Limb (tissue), 2 donors: Measurements from ENCODE around the gene CCDC27.
"Not testable (repeated sequence)": the region's sequence is repeated elsewhere in the genome, so short reads cannot be mapped to it uniquely, and the experiment has no call there.

ENCODE experiments used
- DNase-seq, 2 donors: peaks; one replicate each; pipeline ENCODE4 v3.0.0-alpha.2; 2016; ENCODE audit errors: extremely low spot score in 2 of 2

CCDC27 gene

GRCh38 chr1:3735688-3736087 is 16.6 kb upstream of the CCDC27 start:
- no peak for DNase-seq

- DNase-seq, result no peak
Measured at GRCh38 chr1:3736131-3736561, 16.1 kb upstream of the CCDC27 start.

GRCh38 chr1:3736708-3737107 is 15.5 kb upstream of the CCDC27 start:
- no peak for DNase-seq

DNA sequence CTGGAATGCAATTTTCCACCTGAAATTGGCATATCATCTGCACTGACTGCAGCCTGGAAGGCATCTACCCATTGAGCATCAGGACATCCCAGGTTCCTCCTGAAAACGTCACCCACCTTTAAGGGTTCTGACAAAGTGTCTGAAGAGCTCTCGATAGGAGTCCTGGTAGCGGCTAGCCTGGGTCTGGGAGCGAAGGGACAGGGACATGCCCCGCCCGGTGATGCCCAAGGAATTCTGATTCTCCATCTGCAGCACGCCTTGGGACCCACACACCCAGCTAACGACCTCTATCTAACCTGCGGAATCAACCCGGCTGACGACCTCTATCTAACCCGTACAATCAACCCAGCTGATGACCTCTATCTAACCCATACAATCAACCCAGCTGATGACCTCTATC is 13.3 kb upstream of the CCDC27 start:
- no peak for DNase-seq

GRCh38 chr1:3740042-3740441 is 12.2 kb upstream of the CCDC27 start:
- no peak for DNase-seq

GRCh38 chr1:3740752-3741151 is 11.5 kb upstream of the CCDC27 start:
- no peak for DNase-seq

GRCh38 chr1:3741566-3742438 is 10.4 kb upstream of the CCDC27 start:
- DNase-seq, result no peak

DNA sequence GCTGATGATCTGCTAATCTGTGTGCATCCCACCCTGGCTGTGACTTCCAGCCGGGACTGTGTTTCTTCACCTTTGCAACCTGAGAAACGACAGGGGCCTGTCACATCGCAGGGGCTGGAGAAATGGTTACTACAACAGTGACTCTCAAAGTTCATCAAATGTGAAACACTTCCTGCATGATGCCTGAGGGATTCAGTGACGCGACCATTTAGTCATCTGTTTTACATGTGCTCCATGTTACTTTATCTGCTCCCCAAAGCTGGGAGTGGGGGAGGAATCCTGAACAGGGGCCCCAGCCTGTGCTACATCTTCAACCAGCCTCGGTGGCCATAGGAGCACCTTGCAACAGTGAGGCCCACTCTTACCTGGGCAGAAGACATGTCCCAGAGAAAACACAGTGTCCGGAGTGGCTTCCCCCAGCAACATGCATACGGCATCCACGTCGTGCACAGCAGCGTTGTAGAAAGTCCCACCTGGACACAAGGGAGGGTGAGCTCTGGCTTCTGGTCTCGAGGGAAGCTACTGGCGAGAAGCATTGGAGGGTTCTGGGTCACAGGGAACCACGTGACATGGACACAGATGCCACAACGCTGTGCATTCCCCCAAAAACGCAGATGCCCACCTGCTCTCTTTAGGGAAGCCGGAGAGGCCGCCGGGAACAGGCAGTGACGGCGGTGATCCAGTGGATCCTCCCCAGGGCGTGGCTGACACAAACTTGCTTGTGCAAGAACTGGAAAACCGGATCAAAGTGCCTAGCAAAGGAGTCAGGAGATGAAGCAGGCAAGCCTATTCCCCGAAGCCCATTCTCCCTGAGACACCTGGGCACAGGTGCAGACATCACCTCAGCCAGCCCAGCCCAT is 9.6 kb upstream of the CCDC27 start:
- no peak for DNase-seq

- DNase-seq, result no peak
Measured at GRCh38 chr1:3743421-3743820, 8.8 kb upstream of the CCDC27 start.

GRCh38 chr1:3743826-3744225 is 8.4 kb upstream of the CCDC27 start:
- no peak for DNase-seq

DNA sequence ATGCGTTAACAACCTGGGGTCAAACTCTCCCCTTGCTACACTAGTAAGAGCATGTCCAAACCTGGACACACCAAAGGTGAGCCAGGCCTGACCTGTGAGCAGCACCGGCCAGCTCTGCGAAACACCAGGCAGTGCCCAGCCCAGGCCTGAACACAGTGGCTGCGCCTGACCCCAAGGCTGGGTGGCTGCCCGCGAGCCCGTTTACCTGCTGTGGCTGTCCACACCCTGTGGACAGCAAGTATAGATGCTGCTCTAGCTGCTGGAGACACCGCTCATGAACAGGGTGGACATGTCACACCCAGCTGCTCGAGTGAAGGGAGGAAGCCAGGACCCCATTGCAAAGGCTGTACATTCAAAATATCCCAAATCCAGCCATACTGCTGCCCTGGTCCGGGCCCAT is 7.6 kb upstream of the CCDC27 start:
- DNase-seq, result no peak

DNA sequence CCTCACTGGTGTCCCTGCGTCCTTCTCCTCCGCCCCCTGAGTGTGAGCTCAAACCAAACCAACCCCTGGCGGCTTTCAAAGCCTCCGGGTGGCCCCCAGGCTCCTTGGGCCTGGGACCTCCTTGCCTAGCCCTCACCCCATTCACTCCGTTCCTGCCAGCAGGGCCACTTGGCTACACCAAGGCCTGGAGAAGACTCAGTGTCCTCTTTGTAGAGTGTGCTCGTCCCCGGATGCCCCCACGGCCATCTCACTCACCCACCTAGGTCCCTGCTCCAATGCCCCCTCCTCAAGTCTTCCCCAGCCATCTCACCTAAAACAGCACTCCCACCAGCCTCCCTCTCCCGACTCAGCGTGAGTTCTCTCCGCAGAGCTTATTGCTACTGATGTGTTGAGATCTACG is 7.2 kb upstream of the CCDC27 start:
- no peak for DNase-seq

GRCh38 chr1:3745590-3746381 is 6.5 kb upstream of the CCDC27 start:
- no peak for DNase-seq

GRCh38 chr1:3746389-3746829 is 5.8 kb upstream of the CCDC27 start:
- DNase-seq, result no peak

DNA sequence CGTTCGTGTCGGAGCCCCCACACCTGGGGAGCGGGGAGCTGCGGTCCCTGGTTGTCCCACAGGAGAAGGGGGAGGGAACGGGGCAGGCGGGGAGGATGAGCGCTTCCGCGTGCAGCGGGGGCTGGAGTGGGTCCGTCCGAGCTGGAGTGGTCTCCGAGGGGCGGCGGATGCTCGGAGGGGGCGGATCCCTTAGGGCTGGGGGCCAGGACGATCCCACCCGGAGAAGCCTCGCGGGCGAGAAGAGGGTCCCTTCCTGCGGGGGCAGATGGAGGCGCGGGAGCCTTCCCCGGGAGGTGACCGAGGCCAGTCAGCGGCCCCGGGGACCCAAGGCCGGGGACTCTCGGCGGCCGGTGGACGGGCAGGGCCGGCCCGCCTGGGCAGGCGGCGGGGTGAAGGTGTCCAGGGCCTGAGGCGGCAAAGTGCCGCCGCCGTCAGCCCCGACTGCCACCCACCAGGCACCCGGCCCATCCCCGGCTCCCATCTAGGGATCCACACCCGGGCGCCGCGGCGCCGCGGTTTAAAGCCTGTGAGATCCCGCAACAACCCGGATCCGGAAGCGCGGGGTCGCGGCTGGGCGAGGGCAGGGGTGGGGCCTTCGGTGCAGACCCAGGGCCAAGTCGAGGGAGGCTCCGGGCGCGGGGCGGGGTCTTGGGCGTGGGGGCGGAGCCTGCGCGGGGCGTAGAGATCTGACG is 5.3 kb upstream of the CCDC27 start:
- DNase-seq, result peak; percentile 65 to 90

GRCh38 chr1:3747522-3747848 is 4.8 kb upstream of the CCDC27 start:
- DNase-seq, result no peak

GRCh38 chr1:3747903-3748302 is 4.3 kb upstream of the CCDC27 start:
- no peak for DNase-seq

GRCh38 chr1:3748316-3748900 is 3.8 kb upstream of the CCDC27 start:
- DNase-seq, result not testable (repeated sequence)

- no peak for DNase-seq
Measured at GRCh38 chr1:3749512-3749911, 2.7 kb upstream of the CCDC27 start.

DNA sequence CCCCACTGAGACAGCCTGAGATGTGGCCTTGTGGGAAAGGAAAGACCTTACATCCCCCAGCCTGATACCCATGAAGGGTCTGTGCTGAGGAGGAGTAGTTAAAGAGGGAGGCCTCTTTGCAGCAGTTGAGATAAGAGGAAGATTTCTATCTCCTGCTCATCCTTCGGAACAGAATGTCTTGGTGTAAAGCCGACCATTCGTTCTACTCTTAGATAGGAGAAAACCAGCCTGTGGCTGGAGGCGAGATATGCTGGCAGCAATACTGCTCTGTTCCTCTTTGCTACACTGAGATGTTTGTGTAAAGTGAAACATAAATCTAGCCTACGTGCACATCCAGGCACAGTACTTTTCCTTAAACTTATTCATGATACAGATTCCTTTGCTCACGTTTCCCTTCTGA is 1.5 kb upstream of the CCDC27 start:
- DNase-seq, result no peak
